HCT116 (cell line): ENCODE data around the gene KRTCAP2. TPM values are rescaled to one million over a fixed set of nuclear protein-coding genes. Genes with fewer than 3 reads are reported as not detected.

Experiments used
- ATAC-seq: fragments of 200-7000 bp; cut with Tn5 transposase; 2 replicates; pipeline ENCODE4 v1.9.1; 2020; ENCODE audit warnings: mild to moderate bottlenecking, moderate library complexity
- BruUV-seq: library from RNA; stranded (reverse); fragments of 400-500 nt; replicated peaks from 2 replicates; lab custom pipeline; 2021; lab: Mats Ljungman, UMichigan
- CTCF ChIA-PET: fragments of 300-600 bp; sonication (Branson Sonifier 250); formaldehyde crosslinking; loops from one replicate; lab custom pipeline; 2021; ENCODE audit warnings: antibody characterized with exemption; lab: Charles Lee
- POLR2A ChIA-PET: fragments of 300-600, 350-600 bp; sonication (Branson Sonifier 250); formaldehyde crosslinking; loops from one replicate; lab custom pipeline; 2021; ENCODE audit warnings: antibody characterized with exemption; lab: Charles Lee
- RAD21 ChIA-PET, 2 experiments: fragments of 300-600 bp; sonication (Branson Sonifier 250); formaldehyde crosslinking; loops; one replicate each; lab custom pipeline; 2023; ENCODE audit warnings: low total read pairs in 2 of 2; ENCODE audit not compliant: uncharacterized antibody in 2 of 2, unreplicated experiment in 2 of 2, low non-redundant PET in 1 of 2; lab: Charles Lee
- DNase-seq: peaks from one replicate; pipeline ENCODE4 v3.0.0-alpha.2; 2010; ENCODE audit warnings: low read depth, low spot score
- H2AFZ ChIP-seq: fragments of 200-600 bp; shearing (Covaris generic), sonication (generic); 2 replicates; pipeline ENCODE4 v1.6.1; 2017; ENCODE audit warnings: low read depth, mixed run types, mixed read lengths, antibody characterized with exemption, low read length; ENCODE audit not compliant: poor library complexity, severe bottlenecking
- H3K27ac ChIP-seq: 2 replicates; pipeline ENCODE4 v1.5.1; 2012; ENCODE audit warnings: low read depth, low read length
- H3K27me3 ChIP-seq: fragments of 200-600 bp; sonication (generic); 2 replicates; pipeline ENCODE4 v1.6.1; 2016; ENCODE audit warnings: mixed run types, low read length, mixed read lengths; ENCODE audit not compliant: insufficient read depth
- H3K36me3 ChIP-seq, 2 experiments: fragments of 200-500 bp in 1 of 2; fragments of 200-600 bp in 1 of 2; sonication (Bioruptor generic) in 1 of 2; sonication (generic) in 1 of 2; 2 replicates each; pipeline versions ENCODE4 v1.5.1 to v1.6.1; 2014 to 2016; ENCODE audit warnings: low read length in 2 of 2, inconsistent platforms in 1 of 2, mixed read lengths in 1 of 2, mixed run types in 1 of 2; ENCODE audit not compliant: insufficient read depth in 2 of 2, control insufficient read depth in 1 of 2
- H3K4me1 ChIP-seq, 2 experiments: fragments of 200-600 bp in 1 of 2; sonication (generic) in 1 of 2; 2 replicates each; pipeline versions ENCODE4 v1.5.1 to v1.6.1; 2012 to 2017; ENCODE audit warnings: low read length in 2 of 2, inconsistent platforms in 1 of 2, mild to moderate bottlenecking in 1 of 2, mixed read lengths in 1 of 2, mixed run types in 1 of 2, moderate library complexity in 1 of 2; ENCODE audit not compliant: insufficient read depth in 2 of 2, control insufficient read depth in 1 of 2
- H3K4me2 ChIP-seq: fragments of 200-600 bp; sonication (generic); 2 replicates; pipeline ENCODE4 v1.6.1; 2017; ENCODE audit warnings: mixed run types, low read length, mixed read lengths
- H3K4me3 ChIP-seq, 2 experiments: fragments of 200-600 bp in 1 of 2; sonication (generic) in 1 of 2; replicated peaks in 1 of 2; 2 replicates each; pipeline ENCODE4 v1.5.1; 2011 to 2016; ENCODE audit warnings: low read length in 2 of 2, control low read depth in 1 of 2, low read depth in 1 of 2, mild to moderate bottlenecking in 1 of 2, mixed read lengths in 1 of 2, mixed run types in 1 of 2
- H3K79me2 ChIP-seq: fragments of 200-600 bp; sonication (generic); 2 replicates; pipeline ENCODE4 v1.6.1; 2017; ENCODE audit warnings: mild to moderate bottlenecking, mixed run types, low read length, moderate library complexity, mixed read lengths; ENCODE audit not compliant: insufficient read depth
- H3K9ac ChIP-seq: fragments of 200-600 bp; sonication (generic); 2 replicates; pipeline ENCODE4 v1.6.1; 2016; ENCODE audit warnings: low read length, mixed read lengths
- H3K9me2 ChIP-seq: fragments of 200-600 bp; sonication (generic), shearing (Covaris generic); 2 replicates; pipeline ENCODE4 v1.6.1; 2017; ENCODE audit warnings: mixed run types, mild to moderate bottlenecking, moderate library complexity; ENCODE audit not compliant: insufficient read depth
- H3K9me3 ChIP-seq, 2 experiments: fragments of 200-500 bp in 1 of 2; fragments of 200-600 bp in 1 of 2; sonication (Bioruptor generic) in 1 of 2; sonication (generic) in 1 of 2; 2 replicates each; pipeline ENCODE4 v1.6.1; 2014 to 2017; ENCODE audit warnings: low read length in 2 of 2, mixed read lengths in 2 of 2, inconsistent platforms in 1 of 2, low read depth in 1 of 2, mild to moderate bottlenecking in 1 of 2, mixed run types in 1 of 2, moderate library complexity in 1 of 2; ENCODE audit not compliant: control insufficient read depth in 1 of 2, insufficient read depth in 1 of 2
- H4K20me1 ChIP-seq: fragments of 200-600 bp; sonication (generic), shearing (Covaris generic); 2 replicates; pipeline ENCODE4 v1.6.1; 2017; ENCODE audit warnings: mixed run types, mild to moderate bottlenecking, moderate library complexity; ENCODE audit not compliant: insufficient read depth
- CBX3 ChIP-seq: IDR thresholded peaks from 2 replicates; pipeline ENCODE4 v1.6.1; 2012; ENCODE audit warnings: low read depth
- EGR1 ChIP-seq: IDR thresholded peaks from 2 replicates; pipeline ENCODE4 v1.6.1; 2012; ENCODE audit warnings: low read depth
- ELF1 ChIP-seq: IDR thresholded peaks from 2 replicates; pipeline ENCODE4 v1.6.1; 2012; ENCODE audit warnings: low read depth, borderline replicate concordance
- EZH2 ChIP-seq: fragments of 200-600 bp; sonication (generic); IDR thresholded peaks from 2 replicates; pipeline ENCODE4 v1.6.1; 2017; ENCODE audit warnings: antibody characterized with exemption, mixed run types
- MAX ChIP-seq: IDR thresholded peaks from 2 replicates; pipeline ENCODE4 v1.6.1; 2012
- POLR2A ChIP-seq: IDR thresholded peaks from 2 replicates; pipeline ENCODE4 v1.7.0; 2011; ENCODE audit warnings: borderline replicate concordance; ENCODE audit not compliant: insufficient read depth, insufficient read length; ENCODE audit errors: extremely low read depth
- RAD21 ChIP-seq: IDR thresholded peaks from 2 replicates; pipeline ENCODE4 v1.6.1; 2012; ENCODE audit warnings: low read depth, mild to moderate bottlenecking
- SP1 ChIP-seq: IDR thresholded peaks from 2 replicates; pipeline ENCODE4 v1.6.1; 2012; ENCODE audit warnings: low read depth
- SRF ChIP-seq: IDR thresholded peaks from 2 replicates; pipeline ENCODE4 v1.6.1; 2012; ENCODE audit warnings: low read depth
- TCF7L2 ChIP-seq: IDR thresholded peaks from 2 replicates; pipeline ENCODE4 v1.7.0; 2011; ENCODE audit warnings: borderline replicate concordance, inconsistent platforms; ENCODE audit not compliant: insufficient read depth, insufficient read length; ENCODE audit errors: extremely low read depth
- YY1 ChIP-seq: IDR thresholded peaks from 2 replicates; pipeline ENCODE4 v1.6.1; 2011; ENCODE audit warnings: low read length, low read depth, moderate library complexity, mild to moderate bottlenecking; ENCODE audit not compliant: insufficient replicate concordance; ENCODE audit errors: extremely low read depth
- ZBTB33 ChIP-seq: IDR thresholded peaks from 2 replicates; pipeline ENCODE4 v1.6.1; 2011; ENCODE audit warnings: mild to moderate bottlenecking, low read length, moderate library complexity; ENCODE audit not compliant: insufficient replicate concordance; ENCODE audit errors: extremely low read depth
- ZNF274 ChIP-seq: fragments of 200-500 bp; sonication (Bioruptor generic); IDR thresholded peaks from 2 replicates; pipeline ENCODE4 v1.6.1; 2014; ENCODE audit warnings: mild to moderate bottlenecking, low read depth, low read length, inconsistent platforms
- intact Hi-C: fragments of 100-400 bp; cut with micrococcal nuclease; formaldehyde crosslinking; loops from 2 replicates; pipeline ENCODE4 v1.10.0; 2022
- total RNA-seq: library from RNA; stranded (reverse); gene quantifications from one replicate; pipeline ENCODE4 v1.2.1, GENCODE V29; 2021; ENCODE audit not compliant: unreplicated experiment
- TF ChIP-seq, protein P1 (sequence below): IDR thresholded peaks from 2 replicates; pipeline ENCODE4 v1.6.1; 2012

Gene KRTCAP2
- total RNA-seq, 1 experiment from 2014 or later = 143 TPM

- Histone ChIP-seq H3K9ac (peak overlapping the region; percentile 91), H2AFZ (no peak overlapping the region), H4K20me1 (no peaks in the 10 kb centered on the region), H3K4me2 (peak overlapping the region; percentile 99), H3K9me2 (no peaks in the 10 kb centered on the region), H3K27ac (peak overlapping the region; percentile 97), H3K27me3 (no peaks in the 10 kb centered on the region), H3K79me2 (peaks cover 41% of the 10 kb centered on the region), H3K36me3 (peaks cover 10 to 25% of the 10 kb centered on the region in 2 experiments; a peak in 3 of 4 replicates), H3K4me3 (peak overlapping the region; percentile 70 to 97), H3K4me1 (peaks cover 36 to 83% of the 10 kb centered on the region in 2 experiments), H3K9me3 (no peaks in the 10 kb centered on the region)
- CTCF ChIA-PET = interaction anchor here (1.2 to 3.5 kb wide), 4 partner anchors 37 to 44 kb away, joined by 3 to 13 read pairs (median 8); partner anchors contain the start of gene KRTCAP2
- RAD21 ChIA-PET = interaction anchor here in 1 of 2 experiments (0.7 kb wide), 1 partner anchor 112 kb away, joined by 3 read pairs; no protein-coding TSS in a partner anchor
- DNase-seq (no peak), ATAC-seq (peak; percentile 33)
- TF ChIP-seq TCF7L2 (peak; percentile 92), YY1 (peak; percentile 36), SP1 (no peak)
- intact Hi-C loops = loop anchor here (2.0 kb wide), 1 partner anchor 34 kb away; no protein-coding TSS in a partner anchor
- BruUV-seq = TSS peak; percentile 64
- POLR2A ChIA-PET = interaction anchor here (1.0 to 2.3 kb wide), 2 partner anchors 10 to 65 kb away, joined by 3 to 7 read pairs; no protein-coding TSS in a partner anchor
Observed at GRCh38 chr1:155128755-155129473, 44.2 kb downstream of the KRTCAP2 start.

DNA sequence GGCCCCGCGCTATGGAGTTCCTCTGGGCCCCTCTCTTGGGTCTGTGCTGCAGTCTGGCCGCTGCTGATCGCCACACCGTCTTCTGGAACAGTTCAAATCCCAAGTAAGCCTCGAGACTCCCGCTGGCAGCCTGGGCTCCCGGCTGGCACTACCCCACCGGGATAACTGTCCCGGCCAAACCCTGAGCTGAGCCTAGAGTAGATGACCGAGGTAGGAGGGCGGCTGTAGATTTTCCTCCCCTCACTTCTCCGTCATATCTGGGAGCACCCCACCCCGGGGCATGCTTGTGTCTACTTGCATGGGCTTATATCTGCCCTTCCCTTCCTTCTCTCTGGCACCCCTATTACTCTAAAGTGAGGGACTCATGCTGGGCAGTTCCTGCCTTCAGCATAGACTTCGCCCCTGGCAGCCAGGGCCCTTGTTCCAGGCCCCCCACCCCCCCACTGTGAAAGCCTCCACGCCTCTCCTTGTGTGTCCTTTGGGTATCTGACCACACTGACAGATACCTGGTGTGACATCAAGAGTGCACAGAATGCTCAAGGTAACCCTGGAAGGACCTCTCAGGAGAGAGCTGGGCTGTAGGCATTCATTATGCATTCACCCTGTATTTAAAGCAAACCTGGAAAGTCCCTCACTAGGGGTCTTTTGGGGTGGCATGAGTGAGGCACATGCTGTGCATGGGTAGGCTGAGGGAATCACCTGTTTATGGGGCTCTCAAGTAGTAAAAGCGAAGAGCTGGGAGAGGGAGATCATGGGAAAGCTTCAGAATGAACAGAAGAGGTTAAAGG is 44.9 kb downstream of the KRTCAP2 start:
- RAD21 ChIA-PET = no interaction called here
- no peak for TF ChIP-seq ZNF274
- TF ChIP-seq RAD21 = no peak
- TF ChIP-seq ZBTB33 = no peak
- no peak for TF ChIP-seq MAX
- TF ChIP-seq EZH2 = no peak
- no peak for TF ChIP-seq SRF
- no peak for TF ChIP-seq YY1
- TF ChIP-seq, protein P1, sequence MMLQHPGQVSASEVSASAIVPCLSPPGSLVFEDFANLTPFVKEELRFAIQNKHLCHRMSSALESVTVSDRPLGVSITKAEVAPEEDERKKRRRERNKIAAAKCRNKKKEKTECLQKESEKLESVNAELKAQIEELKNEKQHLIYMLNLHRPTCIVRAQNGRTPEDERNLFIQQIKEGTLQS = no peak
- TF ChIP-seq EGR1 = no peak
- TF ChIP-seq CBX3 = no peak
- TF ChIP-seq ELF1 = no peak
- TF ChIP-seq POLR2A = no peak

More for the DNA sequence above, 44.9 kb downstream of the KRTCAP2 start:
- no TSS peak for BruUV-seq
- Histone ChIP-seq H3K4me1 (peaks cover 29 to 75% of the 10 kb centered on the region in 2 experiments), H3K4me2 (peak overlapping the region; percentile 99), H3K79me2 (peaks cover 41% of the 10 kb centered on the region), H3K27ac (peak overlapping the region; percentile 97), H3K27me3 (no peaks in the 10 kb centered on the region), H3K9me2 (no peaks in the 10 kb centered on the region), H3K9ac (peak overlapping the region; percentile 91), H3K36me3 (peaks cover 7 to 18% of the 10 kb centered on the region in 2 experiments; a peak in 3 of 4 replicates), H3K4me3 (peak overlapping the region; percentile 70 to 97), H2AFZ (no peak overlapping the region), H4K20me1 (no peaks in the 10 kb centered on the region), H3K9me3 (no peaks in the 10 kb centered on the region)
- peak; percentile 4 for ATAC-seq
- POLR2A ChIA-PET = interaction anchor here (2.3 kb wide), 1 partner anchor 66 kb away, joined by 7 read pairs; no protein-coding TSS in a partner anchor
- CTCF ChIA-PET = interaction anchor here (0.7 to 3.5 kb wide), 4 partner anchors 37 to 45 kb away, joined by 3 to 13 read pairs (median 7); partner anchors contain the start of gene KRTCAP2
- DNase-seq = no peak
- intact Hi-C loops = loop anchor here (2.0 kb wide), 1 partner anchor 33 kb away; no protein-coding TSS in a partner anchor
